ENCODE measurements around the gene RHOBTB3. TPM values are rescaled to one million over a fixed set of nuclear protein-coding genes. Genes with fewer than 3 reads are reported as not detected.

Gene RHOBTB3
- total RNA-seq, 4 donors from 2014 or later, result 16.7 to 39.4 (median 28.2) TPM

DNA sequence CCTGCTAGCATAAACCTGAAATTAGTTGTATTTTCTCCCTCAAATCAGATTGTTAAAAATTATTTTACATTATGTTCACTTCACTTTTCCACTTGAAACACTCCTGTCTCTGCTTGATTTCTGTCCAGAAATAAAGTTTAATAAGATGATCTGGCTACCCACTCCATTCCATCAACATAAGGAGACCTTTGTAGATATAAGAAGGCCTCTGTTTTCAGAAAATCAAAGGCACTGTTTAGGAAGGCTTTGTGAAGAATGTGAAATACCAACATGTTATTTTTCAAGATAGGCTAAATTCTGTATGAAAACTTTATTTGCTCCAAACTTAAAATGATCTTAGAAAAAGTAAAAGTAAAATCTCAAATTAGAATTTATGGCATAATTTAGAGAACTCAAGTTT is 15.1 kb downstream of the RHOBTB3 start:
- no peak overlapping the region for H3K4me3 ChIP-seq (ENCODE audit: low read depth, poor library complexity, severe bottlenecking)
- no peak for TF ChIP-seq POLR2A (IDR thresholded peaks at IDR 0.05)
- TF ChIP-seq, protein P1, sequence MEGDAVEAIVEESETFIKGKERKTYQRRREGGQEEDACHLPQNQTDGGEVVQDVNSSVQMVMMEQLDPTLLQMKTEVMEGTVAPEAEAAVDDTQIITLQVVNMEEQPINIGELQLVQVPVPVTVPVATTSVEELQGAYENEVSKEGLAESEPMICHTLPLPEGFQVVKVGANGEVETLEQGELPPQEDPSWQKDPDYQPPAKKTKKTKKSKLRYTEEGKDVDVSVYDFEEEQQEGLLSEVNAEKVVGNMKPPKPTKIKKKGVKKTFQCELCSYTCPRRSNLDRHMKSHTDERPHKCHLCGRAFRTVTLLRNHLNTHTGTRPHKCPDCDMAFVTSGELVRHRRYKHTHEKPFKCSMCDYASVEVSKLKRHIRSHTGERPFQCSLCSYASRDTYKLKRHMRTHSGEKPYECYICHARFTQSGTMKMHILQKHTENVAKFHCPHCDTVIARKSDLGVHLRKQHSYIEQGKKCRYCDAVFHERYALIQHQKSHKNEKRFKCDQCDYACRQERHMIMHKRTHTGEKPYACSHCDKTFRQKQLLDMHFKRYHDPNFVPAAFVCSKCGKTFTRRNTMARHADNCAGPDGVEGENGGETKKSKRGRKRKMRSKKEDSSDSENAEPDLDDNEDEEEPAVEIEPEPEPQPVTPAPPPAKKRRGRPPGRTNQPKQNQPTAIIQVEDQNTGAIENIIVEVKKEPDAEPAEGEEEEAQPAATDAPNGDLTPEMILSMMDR (IDR thresholded peaks at IDR 0.05), result no peak
- intact Hi-C loops (cut with DNase I; ENCODE audit: low total_unique reads), result no loop called here
- no peak for DNase-seq (ENCODE audit: low spot score in 2 of 2)

DNA sequence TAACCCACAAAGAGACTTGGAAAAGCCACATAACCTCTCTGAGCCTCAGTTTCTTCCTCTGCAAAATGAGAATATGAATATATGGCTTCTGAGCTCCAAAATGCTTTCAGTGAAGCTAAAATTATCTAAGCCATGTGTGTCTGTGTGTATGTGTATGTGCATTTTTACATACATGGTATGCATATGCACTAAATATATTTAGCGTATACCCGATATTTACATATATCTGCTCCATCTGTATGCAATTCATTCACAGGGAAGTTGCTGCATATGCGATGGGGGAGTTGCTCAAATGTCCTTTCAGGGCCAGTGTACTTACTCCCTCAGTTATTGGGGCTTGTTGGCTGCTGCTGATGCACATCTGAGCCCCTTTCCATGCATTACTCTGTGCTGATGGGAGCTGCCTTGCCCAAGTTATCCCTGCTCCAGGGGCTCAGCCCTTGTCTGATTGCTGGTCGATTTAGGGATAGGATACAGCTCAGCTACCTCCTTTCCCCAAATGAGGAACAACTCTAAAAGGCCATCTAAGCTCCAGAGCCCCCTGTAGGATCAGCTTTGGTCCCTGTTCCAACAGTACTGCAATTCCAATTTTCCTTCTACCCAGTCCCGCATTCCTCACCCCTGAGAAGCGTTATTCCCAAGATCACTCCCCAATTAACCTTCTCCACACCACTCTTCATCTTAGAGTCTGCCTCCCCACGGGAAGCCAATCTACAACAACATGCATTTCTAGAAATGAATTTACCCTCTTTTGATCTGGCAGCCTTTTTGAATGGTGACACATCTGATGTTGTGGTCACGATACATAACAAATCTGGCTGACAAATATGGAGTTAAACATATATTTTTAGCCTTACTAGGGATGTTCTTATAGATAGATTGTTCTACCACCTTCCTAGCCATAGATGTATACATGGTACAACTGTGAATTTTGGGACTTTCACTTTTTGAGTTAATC is 15.9 kb downstream of the RHOBTB3 start:
- TF ChIP-seq, protein P1 (IDR thresholded peaks at IDR 0.05), result no peak
- no peak for TF ChIP-seq POLR2A (IDR thresholded peaks at IDR 0.05)
- no peak for DNase-seq (ENCODE audit: low spot score in 2 of 2)
- intact Hi-C loops (cut with DNase I; ENCODE audit: low total_unique reads), result no loop called here
- 80 to 82% methylated on average over 8 of the region's 8 CpGs for WGBS, 2 donors
- no peak overlapping the region for H3K4me3 ChIP-seq (ENCODE audit: low read depth, poor library complexity, severe bottlenecking)

DNA sequence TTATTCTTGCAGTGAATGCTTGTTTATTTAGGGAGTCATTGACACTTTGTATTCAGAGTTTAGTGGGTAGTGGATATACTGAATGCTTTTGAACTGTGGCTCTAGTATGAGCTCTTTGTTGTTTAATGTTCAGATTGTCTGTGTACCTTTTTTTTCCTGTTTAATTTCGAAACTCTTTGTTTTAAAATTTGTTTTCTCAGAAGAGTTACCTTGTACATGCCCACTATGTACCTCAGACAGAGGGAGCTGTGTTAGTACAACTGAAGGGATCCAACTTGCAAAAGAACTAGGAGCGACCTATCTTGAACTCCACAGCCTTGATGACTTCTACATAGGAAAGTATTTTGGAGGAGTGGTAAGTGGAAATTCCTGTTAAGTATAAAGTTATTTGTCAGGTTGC is 17.0 kb downstream of the RHOBTB3 start:
- 39 to 66% methylated on average over 2 of the region's 2 CpGs for WGBS, 2 donors
- TF ChIP-seq POLR2A (IDR thresholded peaks at IDR 0.05), result no peak
- TF ChIP-seq, protein P1 (IDR thresholded peaks at IDR 0.05), result no peak
- DNase-seq (ENCODE audit: low spot score in 2 of 2), result no peak
- intact Hi-C loops (cut with DNase I; ENCODE audit: low total_unique reads), result no loop called here
- H3K4me3 ChIP-seq (ENCODE audit: low read depth, poor library complexity, severe bottlenecking), result no peak overlapping the region

DNA sequence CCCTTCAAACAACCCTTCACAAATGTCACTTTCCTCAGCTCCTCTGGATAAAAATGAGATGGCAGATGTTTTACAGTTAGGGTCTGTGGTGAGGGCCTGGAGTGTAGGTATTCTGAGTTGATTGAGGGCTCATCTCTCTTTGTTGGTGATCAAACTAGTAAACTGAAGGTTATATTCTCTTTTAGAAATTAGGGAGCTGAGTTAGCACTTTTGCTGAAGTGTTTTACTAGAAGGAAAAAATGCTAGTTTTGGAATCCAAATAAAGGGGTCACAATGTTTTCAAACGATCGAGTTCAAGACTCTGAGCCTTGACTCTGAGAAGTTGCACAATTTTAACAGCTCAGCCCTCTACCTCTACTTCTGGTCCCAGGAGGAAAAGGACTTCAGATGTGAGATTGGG is 23.4 kb downstream of the RHOBTB3 start:
- TF ChIP-seq POLR2A (IDR thresholded peaks at IDR 0.05), result no peak
- TF ChIP-seq, protein P1 (IDR thresholded peaks at IDR 0.05), result no peak
- intact Hi-C loops (cut with DNase I; ENCODE audit: low total_unique reads), result no loop called here
- no peak for DNase-seq (ENCODE audit: low spot score in 2 of 2)
- WGBS, 2 donors, result 79 to 89% methylated on average over 2 of the region's 2 CpGs
- H3K4me3 ChIP-seq (ENCODE audit: low read depth, poor library complexity, severe bottlenecking), result no peak overlapping the region

DNA sequence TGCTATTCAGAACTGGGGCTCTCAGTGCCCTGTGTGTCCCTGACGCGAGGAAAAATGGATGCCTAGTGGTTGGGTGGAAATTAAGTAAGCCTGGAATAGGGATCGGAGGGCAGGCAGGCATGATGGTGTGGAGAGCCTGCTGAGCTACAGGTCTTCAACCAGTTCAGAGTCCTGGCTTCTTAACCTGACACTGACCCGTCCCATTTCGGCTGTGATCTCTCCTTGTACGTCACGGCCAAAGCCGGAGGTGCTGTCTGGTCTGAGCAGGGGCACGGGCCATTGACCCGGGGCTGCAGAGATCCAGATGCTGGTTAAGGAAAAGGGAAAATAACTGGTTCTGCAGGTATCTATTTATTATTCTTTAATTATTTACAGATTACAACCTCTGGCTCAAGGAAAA is 27.9 kb downstream of the RHOBTB3 start:
- H3K4me3 ChIP-seq (ENCODE audit: low read depth, poor library complexity, severe bottlenecking), result no peak overlapping the region
- intact Hi-C loops (cut with DNase I; ENCODE audit: low total_unique reads), result no loop called here
- WGBS, 2 donors, result 90 to 91% methylated on average over 10 of the region's 10 CpGs
- no peak for DNase-seq (ENCODE audit: low spot score in 2 of 2)
- TF ChIP-seq, protein P1 (IDR thresholded peaks at IDR 0.05), result no peak
- no peak for TF ChIP-seq POLR2A (IDR thresholded peaks at IDR 0.05)
